GM23338 (cell line): ENCODE measurements around the gene CACUL1. TPM values are rescaled to one million over a fixed set of nuclear protein-coding genes. Genes with fewer than 3 reads are reported as not detected.

ENCODE experiments used
- ATAC-seq: fragments of 200-7000 bp; cut with Tn5 transposase; 3 replicates; pipeline ENCODE4 v1.9.1; 2020
- DNase-seq: peaks from one replicate; pipeline ENCODE4 v3.0.0-alpha.2; 2015; ENCODE audit warnings: low spot score
- H2AFZ ChIP-seq: fragments of 200-600 bp; sonication (generic); 2 replicates; pipeline ENCODE4 v1.8.0; 2016; ENCODE audit warnings: antibody characterized with exemption, mild to moderate bottlenecking, moderate library complexity
- H3F3A ChIP-seq: fragments of 200-600 bp; sonication (generic); replicated peaks from 2 replicates; pipeline ENCODE4 v1.8.0; 2017; ENCODE audit warnings: antibody characterized with exemption, mixed run types, low read depth
- H3K27ac ChIP-seq: fragments of 200-600 bp; sonication (generic); 2 replicates; pipeline ENCODE4 v1.6.1; 2016; ENCODE audit warnings: low read depth
- H3K27me3 ChIP-seq: fragments of 200-600 bp; sonication (generic); 2 replicates; pipeline ENCODE4 v1.8.0; 2016; ENCODE audit warnings: mild to moderate bottlenecking, mixed run types, moderate library complexity; ENCODE audit not compliant: insufficient read depth
- H3K36me3 ChIP-seq: fragments of 200-600 bp; sonication (generic); 2 replicates; pipeline ENCODE4 v1.8.0; 2016; ENCODE audit warnings: mild to moderate bottlenecking; ENCODE audit not compliant: insufficient read depth
- H3K4me1 ChIP-seq: fragments of 200-600 bp; sonication (generic); 2 replicates; pipeline ENCODE4 v1.8.0; 2016; ENCODE audit warnings: mild to moderate bottlenecking, moderate library complexity; ENCODE audit not compliant: insufficient read depth
- H3K4me2 ChIP-seq: fragments of 200-600 bp; sonication (generic); 2 replicates; pipeline ENCODE4 v1.7.1; 2017; ENCODE audit warnings: mixed run types
- H3K4me3 ChIP-seq: fragments of 200-600 bp; sonication (generic); 2 replicates; pipeline ENCODE4 v1.6.1; 2016; ENCODE audit warnings: mixed run types
- H3K79me2 ChIP-seq: fragments of 200-600 bp; sonication (generic); replicated peaks from 2 replicates; pipeline ENCODE4 v1.8.0; 2017; ENCODE audit warnings: mild to moderate bottlenecking; ENCODE audit not compliant: insufficient read depth
- H3K9me2 ChIP-seq: fragments of 200-600 bp; sonication (generic); 2 replicates; pipeline ENCODE4 v1.8.0; 2017; ENCODE audit not compliant: insufficient read depth
- H4K20me1 ChIP-seq: fragments of 200-600 bp; sonication (generic); replicated peaks from 2 replicates; pipeline ENCODE4 v1.8.0; 2017; ENCODE audit warnings: mild to moderate bottlenecking; ENCODE audit not compliant: insufficient read depth
- H3K27ac Mint-ChIP-seq: 2 replicates; pipeline ENCODE4 v1.8.0; 2020; ENCODE audit warnings: inconsistent platforms, mild to moderate bottlenecking, moderate library complexity, mixed read lengths
- H3K27me3 Mint-ChIP-seq: 3 replicates; pipeline ENCODE4 v1.8.0; 2022; ENCODE audit warnings: low read depth, mild to moderate bottlenecking, moderate library complexity, mixed read lengths, inconsistent platforms; ENCODE audit not compliant: insufficient read depth, poor library complexity
- H3K36me3 Mint-ChIP-seq: 3 replicates; pipeline ENCODE4 v1.8.0; 2021; ENCODE audit warnings: low read depth, mild to moderate bottlenecking, inconsistent platforms, moderate library complexity, mixed read lengths
- H3K4me1 Mint-ChIP-seq: 3 replicates; pipeline ENCODE4 v1.8.0; 2020; ENCODE audit warnings: mild to moderate bottlenecking, inconsistent platforms, mixed read lengths
- H3K4me3 Mint-ChIP-seq: 3 replicates; pipeline ENCODE4 v1.8.0; 2021; ENCODE audit warnings: moderate library complexity, mild to moderate bottlenecking, inconsistent platforms, mixed read lengths
- H3K9me3 Mint-ChIP-seq: 3 replicates; pipeline ENCODE4 v1.8.0; 2020; ENCODE audit warnings: moderate library complexity, mild to moderate bottlenecking, inconsistent platforms, mixed read lengths
- CREB1 ChIP-seq: fragments of 250-450 bp; sonication (Bioruptor Pico); IDR thresholded peaks from 2 replicates; pipeline ENCODE4 v1.5.0; 2020; ENCODE audit warnings: low read depth, mild to moderate bottlenecking, moderate library complexity
- CTCF ChIP-seq, 2 experiments: fragments of 200-600 bp in 1 of 2; sonication (generic) in 1 of 2; conservative IDR thresholded peaks; 2 replicates each; pipeline versions ENCODE4 v1.5.1 to v1.6.1; 2016 to 2017; ENCODE audit warnings: antibody characterized with exemption in 2 of 2, low read depth in 2 of 2, mild to moderate bottlenecking in 2 of 2, moderate library complexity in 1 of 2
- EZH2phosphoT487 ChIP-seq: fragments of 200-600 bp; sonication (generic); IDR thresholded peaks from one replicate; pipeline ENCODE4 v1.8.1; 2018; ENCODE audit warnings: antibody characterized with exemption; ENCODE audit not compliant: unreplicated experiment
- JUNB ChIP-seq: IDR thresholded peaks from one replicate; pipeline ENCODE4 v1.6.1; 2016; ENCODE audit warnings: antibody characterized with exemption; ENCODE audit not compliant: unreplicated experiment
- NANOG ChIP-seq: IDR thresholded peaks from 2 replicates; pipeline ENCODE4 v1.6.1; 2016; ENCODE audit warnings: antibody characterized with exemption, borderline replicate concordance
- POLR2AphosphoS5 ChIP-seq: IDR thresholded peaks from 2 replicates; pipeline ENCODE4 v1.6.1; 2016; ENCODE audit warnings: antibody characterized with exemption, low read depth
- REST ChIP-seq: IDR thresholded peaks from one replicate; pipeline ENCODE4 v1.6.1; 2018; ENCODE audit warnings: antibody characterized with exemption; ENCODE audit not compliant: unreplicated experiment
- STAT1 ChIP-seq: IDR thresholded peaks from one replicate; pipeline ENCODE4 v1.6.1; 2016; ENCODE audit warnings: antibody characterized with exemption; ENCODE audit not compliant: unreplicated experiment
- ZNF114 ChIP-seq: fragments of 250-450 bp; sonication (Bioruptor Pico); IDR thresholded peaks from 2 replicates; pipeline ENCODE4 v1.5.0; 2020; ENCODE audit warnings: mild to moderate bottlenecking, moderate library complexity
- ZNF331 ChIP-seq: fragments of 250-450 bp; sonication (Bioruptor Pico); IDR thresholded peaks from 2 replicates; pipeline ENCODE4 v1.5.0; 2020; ENCODE audit warnings: low read depth, mild to moderate bottlenecking, moderate library complexity
- ZNF462 ChIP-seq: fragments of 250-450 bp; sonication (Bioruptor Pico); IDR thresholded peaks from 2 replicates; pipeline ENCODE4 v1.5.0; 2020; ENCODE audit warnings: mild to moderate bottlenecking, moderate library complexity
- polyA plus RNA-seq: library from polyadenylated mRNA; unstranded; fragments of >200 nt; fragmentation: Nextera tagmentation; extraction: Ambion mirVana; gene quantifications from 2 replicates; pipeline ENCODE4 v1.2.1, GENCODE V29; 2016
- total RNA-seq: library from RNA; depleted of rRNA; stranded (reverse); fragments of >200 nt; shearing (Covaris generic); gene quantifications from 2 replicates; pipeline ENCODE4 v1.2.3, GENCODE V29; 2014

The CACUL1 gene
- total and polyA plus RNA-seq, 2 experiments from 2014 or later = 46.4 to 59.4 TPM

DNA sequence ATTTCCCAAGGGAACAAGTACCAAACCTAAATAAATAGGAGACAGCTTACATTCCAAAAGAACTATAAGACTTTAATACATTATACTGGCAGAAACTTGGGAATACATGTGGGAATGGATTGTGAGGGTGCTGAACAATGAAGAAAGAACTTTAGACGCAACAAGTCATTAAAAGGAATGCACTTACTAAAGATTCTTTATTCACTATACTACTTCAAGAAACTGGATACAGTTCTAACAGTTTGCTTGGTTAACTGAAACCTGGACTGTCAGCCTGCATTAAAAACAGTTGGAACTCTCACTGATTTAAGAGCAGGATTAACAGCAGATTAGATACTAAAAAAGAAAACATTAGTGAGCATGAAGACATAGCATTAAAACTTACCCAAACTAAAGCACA is 12.0 kb downstream of the CACUL1 start:
- peaks cover 76% of the 10 kb centered on the region for H4K20me1 ChIP-seq
- no peaks in the 10 kb centered on the region for H3K36me3 ChIP-seq
- H3K4me3 ChIP-seq = no peak overlapping the region
- Mint-ChIP-seq H3K27me3 (peaks cover 2% of the 10 kb centered on the region), H3K4me3 (no peak overlapping the region), H3K36me3 (peaks cover 5% of the 10 kb centered on the region; the same call in 2 of the 3 replicates), H3K9me3 (no peaks in the 10 kb centered on the region), H3K4me1 (peaks cover 51% of the 10 kb centered on the region), H3K27ac (peak overlapping the region; percentile 31)
- H3K79me2 ChIP-seq = peaks cover 100% of the 10 kb centered on the region
- H3K27ac ChIP-seq = no peak overlapping the region
- no peak for DNase-seq
- H3K4me1 ChIP-seq = peaks cover 20% of the 10 kb centered on the region
- H3F3A ChIP-seq = no peaks in the 10 kb centered on the region
- ATAC-seq = no peak
- H3K4me2 ChIP-seq = no peak overlapping the region
- H3K9me2 ChIP-seq = no peaks in the 10 kb centered on the region
- no peaks in the 10 kb centered on the region for H3K27me3 ChIP-seq
- H2AFZ ChIP-seq = no peak overlapping the region
- TF ChIP-seq REST (no peak), POLR2AphosphoS5 (no peak)

DNA sequence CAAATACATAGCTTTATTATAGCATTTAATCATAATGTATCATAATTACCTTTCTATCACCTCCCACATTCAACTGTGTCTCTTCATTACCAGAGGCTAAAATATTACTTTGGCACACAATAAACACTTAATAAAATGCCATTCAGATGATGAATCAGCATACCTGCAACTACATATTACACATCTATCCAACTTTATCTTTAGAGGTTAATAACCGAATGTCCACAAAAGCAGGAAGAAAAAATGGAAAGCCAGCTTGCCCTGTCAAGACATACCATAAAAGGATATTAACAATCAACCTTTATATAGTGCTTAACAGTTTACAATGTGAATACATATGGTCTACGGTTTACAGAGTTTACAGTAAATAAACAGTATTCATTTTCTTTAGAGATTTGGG is 12.7 kb downstream of the CACUL1 start:
- H3K36me3 Mint-ChIP-seq = no peaks in the 10 kb centered on the region; the same call in 2 of the 3 replicates
- no peak overlapping the region for H3K4me2 ChIP-seq
- no peak overlapping the region for H3K4me3 Mint-ChIP-seq
- peaks cover 19% of the 10 kb centered on the region for H3K4me1 ChIP-seq
- H3K79me2 ChIP-seq = peaks cover 100% of the 10 kb centered on the region
- H4K20me1 ChIP-seq = peaks cover 76% of the 10 kb centered on the region
- 0 out of 2 replicates have a peak overlapping the region, but pooled peaks have one; percentile 11 for H3K27ac ChIP-seq
- DNase-seq = no peak
- H3K27me3 Mint-ChIP-seq = peaks cover 2% of the 10 kb centered on the region
- H3K9me2 ChIP-seq = no peaks in the 10 kb centered on the region
- H3K4me3 ChIP-seq = no peak overlapping the region
- peaks cover 47% of the 10 kb centered on the region for H3K4me1 Mint-ChIP-seq
- H3F3A ChIP-seq = no peaks in the 10 kb centered on the region
- H3K27ac Mint-ChIP-seq = peak overlapping the region; percentile 31
- H3K36me3 ChIP-seq = no peaks in the 10 kb centered on the region
- no peak for ATAC-seq
- no peak overlapping the region for H2AFZ ChIP-seq
- H3K9me3 Mint-ChIP-seq = no peaks in the 10 kb centered on the region
- H3K27me3 ChIP-seq = no peaks in the 10 kb centered on the region
- TF ChIP-seq ZNF462 = no peak
- no peak for TF ChIP-seq CTCF (conservative IDR thresholded peaks at IDR 0.05; ENCODE audit: low read depth in 2 of 2)
- TF ChIP-seq NANOG = no peak
- TF ChIP-seq CREB1 (CRISPR knock-in tag) = no peak
- no peak for TF ChIP-seq EZH2phosphoT487
- no peak for TF ChIP-seq ZNF331 (CRISPR knock-in tag)
- no peak for TF ChIP-seq JUNB
- TF ChIP-seq ZNF114 (CRISPR knock-in tag) = no peak
- TF ChIP-seq STAT1 = no peak
- no peak for TF ChIP-seq POLR2AphosphoS5
